ENCODE data around the gene CWF19L2. TPM values are rescaled to one million over a fixed set of nuclear protein-coding genes. Genes with fewer than 3 reads are reported as not detected.

CWF19L2 gene
- total RNA-seq, 4 donors from 2014 or later = 11.8 to 18.5 (median 16.4) TPM

- WGBS, 2 donors = 59 to 86% methylated on average over 1 of the region's 1 CpG
- intact Hi-C loops (cut with DNase I; ENCODE audit: low total_unique reads) = no loop called here
- TF ChIP-seq, protein P1, sequence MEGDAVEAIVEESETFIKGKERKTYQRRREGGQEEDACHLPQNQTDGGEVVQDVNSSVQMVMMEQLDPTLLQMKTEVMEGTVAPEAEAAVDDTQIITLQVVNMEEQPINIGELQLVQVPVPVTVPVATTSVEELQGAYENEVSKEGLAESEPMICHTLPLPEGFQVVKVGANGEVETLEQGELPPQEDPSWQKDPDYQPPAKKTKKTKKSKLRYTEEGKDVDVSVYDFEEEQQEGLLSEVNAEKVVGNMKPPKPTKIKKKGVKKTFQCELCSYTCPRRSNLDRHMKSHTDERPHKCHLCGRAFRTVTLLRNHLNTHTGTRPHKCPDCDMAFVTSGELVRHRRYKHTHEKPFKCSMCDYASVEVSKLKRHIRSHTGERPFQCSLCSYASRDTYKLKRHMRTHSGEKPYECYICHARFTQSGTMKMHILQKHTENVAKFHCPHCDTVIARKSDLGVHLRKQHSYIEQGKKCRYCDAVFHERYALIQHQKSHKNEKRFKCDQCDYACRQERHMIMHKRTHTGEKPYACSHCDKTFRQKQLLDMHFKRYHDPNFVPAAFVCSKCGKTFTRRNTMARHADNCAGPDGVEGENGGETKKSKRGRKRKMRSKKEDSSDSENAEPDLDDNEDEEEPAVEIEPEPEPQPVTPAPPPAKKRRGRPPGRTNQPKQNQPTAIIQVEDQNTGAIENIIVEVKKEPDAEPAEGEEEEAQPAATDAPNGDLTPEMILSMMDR (IDR thresholded peaks at IDR 0.05) = no peak
- no peak for TF ChIP-seq POLR2A (IDR thresholded peaks at IDR 0.05)
- no peak overlapping the region for H3K4me3 ChIP-seq (ENCODE audit: low read depth, poor library complexity, severe bottlenecking)
- no peak for DNase-seq (ENCODE audit: low spot score in 2 of 2)
Observed at GRCh38 chr11:107493117-107493516, 35.5 kb upstream of the CWF19L2 start.

- intact Hi-C loops (cut with DNase I; ENCODE audit: low total_unique reads) = no loop called here
- no peak for DNase-seq (ENCODE audit: low spot score in 2 of 2)
- 87% methylated on average over 2 of the region's 2 CpGs for WGBS, 2 donors
- TF ChIP-seq, protein P1 (IDR thresholded peaks at IDR 0.05) = no peak
- no peak for TF ChIP-seq POLR2A (IDR thresholded peaks at IDR 0.05)
- H3K4me3 ChIP-seq (ENCODE audit: low read depth, poor library complexity, severe bottlenecking) = no peak overlapping the region
Observed at GRCh38 chr11:107490836-107491235, 33.2 kb upstream of the CWF19L2 start.

- intact Hi-C loops (cut with DNase I; ENCODE audit: low total_unique reads) = no loop called here
- no peak for TF ChIP-seq POLR2A (IDR thresholded peaks at IDR 0.05)
- TF ChIP-seq, protein P1 (IDR thresholded peaks at IDR 0.05) = no peak
- no peak for DNase-seq (ENCODE audit: low spot score in 2 of 2)
- H3K4me3 ChIP-seq (ENCODE audit: low read depth, poor library complexity, severe bottlenecking) = no peak overlapping the region
Observed at GRCh38 chr11:107482234-107482633, 24.6 kb upstream of the CWF19L2 start.

GRCh38 chr11:107478922-107479321 lies 21.3 kb upstream of the CWF19L2 start:
- no peak overlapping the region for H3K4me3 ChIP-seq (ENCODE audit: low read depth, poor library complexity, severe bottlenecking)
- intact Hi-C loops (cut with DNase I; ENCODE audit: low total_unique reads) = no loop called here
- TF ChIP-seq, protein P1 (IDR thresholded peaks at IDR 0.05) = no peak
- no peak for TF ChIP-seq POLR2A (IDR thresholded peaks at IDR 0.05)
- DNase-seq (ENCODE audit: low spot score in 2 of 2) = no peak

GRCh38 chr11:107477820-107478219 lies 20.2 kb upstream of the CWF19L2 start:
- intact Hi-C loops (cut with DNase I; ENCODE audit: low total_unique reads) = no loop called here
- 74 to 87% methylated on average over 3 of the region's 3 CpGs for WGBS, 2 donors
- DNase-seq (ENCODE audit: low spot score in 2 of 2) = no peak
- no peak for TF ChIP-seq POLR2A (IDR thresholded peaks at IDR 0.05)
- TF ChIP-seq, protein P1 (IDR thresholded peaks at IDR 0.05) = no peak
- H3K4me3 ChIP-seq (ENCODE audit: low read depth, poor library complexity, severe bottlenecking) = no peak overlapping the region

GRCh38 chr11:107473792-107474191 lies 16.2 kb upstream of the CWF19L2 start:
- DNase-seq (ENCODE audit: low spot score in 2 of 2) = no peak
- TF ChIP-seq, protein P1 (IDR thresholded peaks at IDR 0.05) = no peak
- no peak for TF ChIP-seq POLR2A (IDR thresholded peaks at IDR 0.05)
- WGBS, 2 donors = 76 to 86% methylated on average over 3 of the region's 3 CpGs
- intact Hi-C loops (cut with DNase I; ENCODE audit: low total_unique reads) = no loop called here
- H3K4me3 ChIP-seq (ENCODE audit: low read depth, poor library complexity, severe bottlenecking) = no peak overlapping the region
